K562 (cell line): Measurements from ENCODE around the gene YPEL5. TPM values are rescaled to one million over a fixed set of nuclear protein-coding genes. Genes with fewer than 3 reads are reported as not detected.

Source experiments
- ARHGAP35 ChIP-seq: fragments of 450-650 bp; IDR thresholded peaks from 2 replicates; pipeline ENCODE4 v1.6.1; 2018; ENCODE audit not compliant: partially characterized antibody
- CREBBP ChIP-seq: IDR thresholded peaks from one replicate; pipeline ENCODE4 v1.6.1; 2012; ENCODE audit warnings: low read depth, mild to moderate bottlenecking, control low read depth, inconsistent platforms, low read length
- CUX1 ChIP-seq: fragments of 200-800 bp; sonication (Bioruptor generic); IDR thresholded peaks from 2 replicates; pipeline ENCODE4 v1.6.1; 2016; ENCODE audit warnings: missing genetic modification characterization, missing compliant biosample characterization
- DDX20 ChIP-seq: fragments of 450-650 bp; IDR thresholded peaks from 2 replicates; pipeline ENCODE4 v1.6.1; 2016; ENCODE audit warnings: missing genetic modification characterization, low read depth, mild to moderate bottlenecking, missing compliant biosample characterization, moderate library complexity
- ELK3 ChIP-seq: fragments of 450-650 bp; formaldehyde crosslinking; IDR thresholded peaks from 2 replicates; pipeline ENCODE4 v1.4.0; 2020; ENCODE audit warnings: mild to moderate bottlenecking
- HDAC1 ChIP-seq, 2 experiments: fragments of 450-650 bp; IDR thresholded peaks; 2 replicates each; pipeline ENCODE4 v1.6.1; 2016 to 2017; ENCODE audit warnings: inconsistent platforms in 1 of 2, mild to moderate bottlenecking in 1 of 2, moderate library complexity in 1 of 2
- MEIS2 ChIP-seq: fragments of 450-650 bp; IDR thresholded peaks from 2 replicates; pipeline ENCODE4 v1.6.1; 2014; ENCODE audit warnings: mild to moderate bottlenecking; ENCODE audit not compliant: partially characterized antibody
- MLX ChIP-seq, 2 experiments: fragments of 450-650 bp in 1 of 2; sonication (generic) in 1 of 2; formaldehyde crosslinking; conservative IDR thresholded peaks; 2 replicates each; pipeline versions ENCODE4 v1.4.0 to v1.8.1; 2020 to 2022; ENCODE audit warnings: mild to moderate bottlenecking in 1 of 2, missing genetic modification reagents in 1 of 2
- MYNN ChIP-seq, 2 experiments: sonication (generic); formaldehyde crosslinking in 1 of 2; IDR thresholded peaks; 2 replicates each; pipeline versions ENCODE4 v1.5.0 to v1.6.1; 2016 to 2020; ENCODE audit warnings: antibody characterized with exemption in 1 of 2, missing genetic modification reagents in 1 of 2
- PML ChIP-seq: IDR thresholded peaks from 2 replicates; pipeline ENCODE4 v1.6.1; 2012; ENCODE audit warnings: low read length, inconsistent platforms
- POLR2B ChIP-seq: fragments of 450-650 bp; IDR thresholded peaks from 2 replicates; pipeline ENCODE4 v1.6.1; 2018; ENCODE audit warnings: low read depth; ENCODE audit not compliant: partially characterized antibody
- SREBF1 ChIP-seq: fragments of 150-350 bp; IDR thresholded peaks from 2 replicates; pipeline ENCODE4 v1.6.1; 2014; ENCODE audit warnings: antibody characterized with exemption, low read depth, low read length, borderline replicate concordance
- TAF7 ChIP-seq: fragments of 450-650 bp; IDR thresholded peaks from 2 replicates; pipeline ENCODE4 v1.6.1; 2016; ENCODE audit warnings: missing genetic modification characterization, missing compliant biosample characterization
- THRAP3 ChIP-seq: fragments of 450-650 bp; IDR thresholded peaks from 2 replicates; pipeline ENCODE4 v1.6.1; 2016; ENCODE audit warnings: mild to moderate bottlenecking, inconsistent platforms, borderline replicate concordance
- THRB ChIP-seq: fragments of 450-650 bp; formaldehyde crosslinking; conservative IDR thresholded peaks from 2 replicates; pipeline ENCODE4 v1.4.0; 2022; ENCODE audit warnings: mild to moderate bottlenecking, missing genetic modification characterization
- ZC3H4 ChIP-seq: sonication (generic); formaldehyde crosslinking; IDR thresholded peaks from 2 replicates; pipeline ENCODE4 v1.9.0; 2021; ENCODE audit warnings: missing genetic modification reagents, borderline replicate concordance
- polyA plus RNA-seq, 8 experiments: library from polyadenylated mRNA; depleted of rRNA in 4 of 8; stranded (reverse) in 5 of 8; unstranded in 3 of 8; fragments of >200 nt; fragmentation: Nextera tagmentation in 2 of 8; fragmentation: Illumina TruSeq in 1 of 8; extraction: Ambion mirVana in 2 of 8; extraction: Trizol in 1 of 8; gene quantifications; 2 replicates each; pipeline versions ENCODE4 v1.2.1 to v1.2.3, GENCODE V29; 2011 to 2014; ENCODE audit warnings: inconsistent platforms in 1 of 8, missing spikeins in 1 of 8
- total RNA-seq, 7 experiments: library from RNA; depleted of rRNA in 6 of 7; stranded (reverse); fragments of >200 nt in 6 of 7; fragmentation: Illumina TruSeq in 2 of 7; extraction: Trizol in 2 of 7; gene quantifications; 2 replicates each; pipeline versions ENCODE4 v1.2.1 to v1.2.3, GENCODE V29; 2011 to 2021; ENCODE audit warnings: low replicate concordance in 1 of 7
- TF ChIP-seq, protein P1 (sequence below): fragments of 250-450 bp; sonication (Bioruptor Pico); IDR thresholded peaks from 2 replicates; pipeline ENCODE4 v1.4.0; 2020; ENCODE audit warnings: mild to moderate bottlenecking, moderate library complexity

Gene YPEL5
- total and polyA plus RNA-seq, 9 of the 15 experiments (the other 6 are each of a cell fraction or from before 2014, with no cell fraction given), result 5.4 to 34.4 (median 12.3) TPM

DNA sequence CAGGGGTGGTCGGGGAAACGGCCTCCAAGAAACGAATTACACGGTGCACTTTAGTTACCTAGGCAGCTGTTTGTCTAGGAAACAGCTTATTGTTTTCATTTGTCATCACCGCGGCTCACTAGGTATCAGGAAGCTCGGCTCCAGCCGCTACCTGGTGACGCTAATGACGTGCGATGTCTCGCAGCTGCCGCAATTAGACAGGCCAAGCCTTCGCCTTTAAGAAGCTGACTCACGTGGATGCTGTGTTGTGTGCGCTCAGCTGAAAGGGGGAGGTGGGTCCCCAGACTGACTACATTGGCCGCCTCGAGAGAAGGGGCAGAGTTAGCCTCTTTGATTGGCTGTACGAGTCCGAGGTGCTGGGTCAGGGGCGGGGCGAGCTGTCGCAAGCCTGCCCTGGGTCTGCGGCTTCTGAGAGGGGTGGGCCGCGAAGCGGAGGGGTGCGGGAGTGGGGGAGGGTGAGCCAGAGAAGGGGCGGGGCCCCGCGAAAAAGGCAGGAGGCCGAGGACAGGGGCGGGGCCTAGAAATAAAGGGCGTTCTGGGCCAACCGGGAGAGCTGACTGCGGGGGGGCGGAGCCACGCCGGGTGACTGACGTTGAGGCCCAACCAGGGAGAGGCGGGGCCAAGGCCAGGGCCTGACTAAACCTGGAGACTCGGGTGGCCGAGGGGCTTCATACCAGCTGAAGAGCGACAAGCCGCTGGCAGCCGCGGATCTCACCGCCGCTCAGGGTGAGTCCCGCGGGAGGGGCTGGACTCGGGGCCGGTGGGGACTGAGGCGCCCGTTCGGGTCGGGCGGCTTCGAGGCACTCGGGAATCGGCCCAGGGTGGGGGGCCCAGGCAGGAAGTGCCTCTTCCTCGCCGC is at the start of gene YPEL5 (continued):
- TF ChIP-seq MLX (CRISPR knock-in tag; conservative IDR thresholded peaks at IDR 0.05) (no peak), THRB (CRISPR knock-in tag) (no peak), CUX1 (CRISPR knock-in tag) (no peak), ARHGAP35 (no peak), ELK3 (CRISPR knock-in tag) (no peak), CREBBP (no peak), ZC3H4 (CRISPR knock-in tag) (no peak), DDX20 (tag) (no peak), SREBF1 (no peak), POLR2B (peak; percentile 67), TAF7 (tag) (0 out of 2 replicates have a peak, but pooled peaks have one; percentile 49), HDAC1 (IDR thresholded peaks at IDR 0.05) (peak in 1 of 2 experiments; percentile 88; a peak in 2 of 4 replicates), PML (no peak; the same call in 1 of the 2 replicates), MEIS2 (peak; percentile 46), THRAP3 (no peak), MYNN (IDR thresholded peaks at IDR 0.05) (peak; percentile 70), MYNN (CRISPR knock-in tag; IDR thresholded peaks at IDR 0.05) (no peak)
- TF ChIP-seq, protein P1, sequence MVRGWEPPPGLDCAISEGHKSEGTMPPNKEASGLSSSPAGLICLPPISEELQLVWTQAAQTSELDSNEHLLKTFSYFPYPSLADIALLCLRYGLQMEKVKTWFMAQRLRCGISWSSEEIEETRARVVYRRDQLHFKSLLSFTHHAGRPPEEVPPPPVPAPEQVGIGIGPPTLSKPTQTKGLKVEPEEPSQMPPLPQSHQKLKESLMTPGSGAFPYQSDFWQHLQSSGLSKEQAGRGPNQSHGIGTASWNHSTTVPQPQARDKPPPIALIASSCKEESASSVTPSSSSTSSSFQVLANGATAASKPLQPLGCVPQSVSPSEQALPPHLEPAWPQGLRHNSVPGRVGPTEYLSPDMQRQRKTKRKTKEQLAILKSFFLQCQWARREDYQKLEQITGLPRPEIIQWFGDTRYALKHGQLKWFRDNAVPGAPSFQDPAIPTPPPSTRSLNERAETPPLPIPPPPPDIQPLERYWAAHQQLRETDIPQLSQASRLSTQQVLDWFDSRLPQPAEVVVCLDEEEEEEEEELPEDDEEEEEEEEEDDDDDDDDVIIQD (CRISPR knock-in tag), result no peak
